Bone marrow (tissue), 2 donors: ENCODE results near the gene CMSS1.
"Not testable (repeated sequence)": the region's sequence is repeated elsewhere in the genome, so short reads cannot be mapped to it uniquely, and the experiment has no call there.

ENCODE experiments used
- DNase-seq, 2 donors: peaks; one replicate each; lab custom pipeline; 2025; lab: John Stamatoyannopoulos, UW

Gene CMSS1

DNA sequence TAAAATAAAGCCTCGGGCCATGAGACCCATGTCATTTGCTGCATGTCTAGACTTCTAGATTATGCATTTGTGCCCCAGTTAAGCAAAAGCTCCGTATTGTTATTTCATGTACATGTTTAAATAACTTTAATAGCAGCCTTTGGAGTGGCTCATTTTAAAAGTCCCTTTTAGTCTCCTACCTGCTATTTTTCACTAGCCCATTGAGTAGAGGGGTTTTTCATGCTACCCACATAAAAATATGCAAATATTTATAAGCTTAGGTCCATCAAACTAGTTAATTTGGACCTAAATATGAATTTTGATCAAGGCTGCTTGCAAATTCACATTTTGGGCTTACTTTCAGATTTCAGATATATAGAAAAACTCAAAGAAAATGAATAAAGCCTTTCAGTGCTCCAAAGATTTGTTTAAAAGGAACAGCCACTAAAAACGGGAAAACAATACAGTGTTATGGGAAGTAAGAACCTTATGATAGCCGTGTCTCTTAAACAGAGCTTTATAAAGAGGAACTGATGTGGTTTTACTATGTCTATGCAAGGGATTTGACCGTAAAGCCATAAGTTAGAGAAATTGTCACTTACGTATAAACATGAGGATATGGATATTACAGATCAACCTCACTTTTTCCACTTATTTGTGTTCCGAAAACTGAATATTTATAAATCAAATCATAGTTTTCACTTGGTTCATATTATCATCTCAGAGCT is 266.6 kb downstream of the CMSS1 start:
- DNase-seq, result peak in 1 of 2 donors; percentile 27

DNA sequence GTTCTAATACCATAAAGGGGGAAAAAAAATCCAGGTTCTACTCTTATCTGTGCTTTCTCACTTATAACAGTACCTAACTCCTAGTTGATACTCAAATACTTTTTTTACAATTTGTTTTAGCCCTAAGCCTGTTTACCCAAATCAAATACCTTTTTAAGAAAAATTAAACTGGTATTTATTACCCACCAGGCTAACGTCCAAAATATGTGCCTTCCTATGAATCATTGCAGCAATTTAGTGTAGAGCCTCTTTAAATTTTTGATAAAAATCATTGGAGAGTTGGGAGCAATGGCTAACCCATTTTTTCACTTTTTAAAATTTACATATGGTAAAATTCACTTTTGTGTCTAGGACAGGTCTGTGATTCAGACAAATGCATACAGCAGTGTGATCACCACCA is 268.7 kb downstream of the CMSS1 start:
- DNase-seq, result no peak

DNA sequence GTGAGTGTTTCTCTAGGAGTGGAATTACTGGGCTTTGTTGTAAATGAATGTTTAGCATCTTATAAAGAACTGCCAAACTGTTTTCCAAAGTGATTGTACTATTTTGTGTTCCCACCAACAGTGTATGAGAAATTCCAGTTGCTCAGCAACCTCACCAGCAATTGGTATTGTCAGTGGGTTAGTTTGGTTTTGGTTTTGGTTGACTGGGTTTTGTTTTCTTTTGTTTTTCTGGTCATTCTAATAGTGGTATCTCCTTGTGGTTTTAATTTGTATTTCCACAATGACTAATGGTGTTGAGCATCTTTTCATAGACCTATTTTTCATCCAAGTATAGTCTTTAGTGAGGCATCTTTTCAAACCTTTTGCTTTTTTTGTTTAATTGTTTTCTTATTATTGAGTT is 269.5 kb downstream of the CMSS1 start:
- DNase-seq, result no peak

DNA sequence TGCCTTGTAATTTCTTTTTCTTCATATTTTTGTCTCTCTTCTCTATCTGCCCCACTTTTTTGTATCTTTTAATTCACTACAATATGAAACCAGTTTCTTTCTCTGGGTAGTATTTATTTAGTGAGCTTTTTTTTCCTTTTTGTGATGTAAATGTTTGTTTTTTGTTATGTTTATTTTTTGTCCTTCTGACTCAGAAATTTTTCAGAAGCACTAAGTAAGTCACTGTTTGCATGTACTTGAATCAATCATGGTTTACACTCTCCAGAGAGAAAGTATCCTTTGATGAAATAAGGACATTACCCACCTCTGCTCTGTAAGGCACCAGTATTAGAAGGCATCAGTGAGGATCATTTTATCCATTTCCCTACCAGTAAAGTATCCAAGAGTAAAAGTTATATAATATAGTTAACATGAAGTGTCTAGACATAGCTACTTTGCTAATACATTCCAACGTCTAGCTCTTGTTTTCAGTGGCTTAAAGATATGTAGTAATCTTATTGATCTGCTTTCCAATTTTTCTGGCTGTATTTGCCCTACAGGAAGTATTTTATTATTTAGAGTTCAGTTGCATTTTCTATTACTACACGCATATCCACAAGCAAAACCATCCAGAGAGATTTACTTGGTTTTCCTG is 271.2 kb downstream of the CMSS1 start:
- DNase-seq, result no peak

DNA sequence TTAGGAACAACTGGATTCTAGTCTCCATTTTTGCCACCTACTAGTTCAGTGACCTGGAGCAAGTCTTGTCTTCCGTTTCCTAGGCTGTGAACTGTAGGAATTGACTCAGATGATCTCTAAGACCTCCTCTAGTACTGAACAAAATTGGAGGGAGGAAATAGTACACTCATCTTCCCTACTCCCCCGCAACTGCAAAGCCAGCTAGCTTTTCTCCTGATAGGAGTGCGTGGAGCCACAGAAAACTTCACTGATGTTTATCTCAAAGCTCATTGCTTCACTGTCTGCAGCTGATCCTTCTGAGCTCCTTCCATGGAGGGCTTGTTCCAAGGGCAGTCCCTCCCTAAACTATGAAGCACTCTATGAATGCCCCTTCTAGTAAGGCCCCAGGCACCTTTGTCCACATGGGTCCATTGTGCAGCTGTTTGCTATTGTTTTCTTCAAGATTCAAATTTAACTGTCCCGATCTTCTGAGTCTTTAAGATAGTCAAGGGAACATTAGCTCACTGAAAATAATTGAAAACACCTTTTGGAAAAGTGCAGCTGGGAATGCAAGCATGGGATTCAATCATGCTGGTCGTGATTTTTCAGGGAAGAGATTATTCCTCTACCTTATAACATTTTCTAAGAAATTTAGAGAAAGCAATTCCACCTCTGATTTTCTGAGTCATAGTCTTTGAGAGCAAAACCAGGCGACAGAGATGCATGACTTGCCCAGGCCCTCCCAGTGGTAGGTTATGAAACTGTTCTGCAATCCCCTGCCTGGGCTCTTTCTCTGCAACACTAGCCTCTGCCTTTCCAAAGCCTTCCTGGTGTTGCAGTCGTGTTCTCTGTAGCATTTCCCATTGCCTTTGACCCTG is 272.4 kb downstream of the CMSS1 start:
- DNase-seq, result no peak

DNA sequence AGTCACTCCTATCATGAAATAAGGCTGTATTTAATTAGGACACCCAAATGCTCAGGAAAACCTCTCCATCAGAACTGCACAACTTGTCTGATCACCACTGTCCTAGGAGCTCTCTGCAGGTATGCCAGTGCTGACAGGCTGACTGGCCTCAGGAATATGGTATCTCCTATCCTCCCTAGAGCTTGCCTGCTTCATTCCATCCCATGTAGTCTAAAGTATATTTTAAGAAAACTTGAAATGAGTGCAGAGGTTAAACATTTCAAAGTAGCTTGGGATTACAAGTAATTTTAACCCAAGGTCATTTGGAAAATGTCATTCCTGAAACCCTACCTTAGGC is 273.0 kb downstream of the CMSS1 start:
- no peak for DNase-seq

DNA sequence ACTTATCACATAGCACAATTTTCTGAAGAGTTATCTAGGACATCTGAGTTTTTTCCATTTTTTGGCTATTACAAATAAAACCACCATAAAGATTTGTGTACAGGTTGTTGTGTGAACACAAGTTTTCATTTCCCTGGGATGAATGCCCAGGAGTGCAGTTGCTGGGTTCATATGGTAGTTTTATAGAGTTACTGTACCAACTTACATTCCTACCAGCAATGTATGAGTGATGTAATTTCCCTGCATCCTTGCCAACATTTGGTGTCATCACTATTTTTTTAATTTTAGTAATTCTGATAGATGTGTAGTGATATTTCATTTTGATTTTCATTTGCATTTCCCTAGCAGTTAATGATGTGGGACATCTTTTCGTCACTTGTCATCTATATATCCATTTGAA is 276.2 kb downstream of the CMSS1 start:
- no peak for DNase-seq

DNA sequence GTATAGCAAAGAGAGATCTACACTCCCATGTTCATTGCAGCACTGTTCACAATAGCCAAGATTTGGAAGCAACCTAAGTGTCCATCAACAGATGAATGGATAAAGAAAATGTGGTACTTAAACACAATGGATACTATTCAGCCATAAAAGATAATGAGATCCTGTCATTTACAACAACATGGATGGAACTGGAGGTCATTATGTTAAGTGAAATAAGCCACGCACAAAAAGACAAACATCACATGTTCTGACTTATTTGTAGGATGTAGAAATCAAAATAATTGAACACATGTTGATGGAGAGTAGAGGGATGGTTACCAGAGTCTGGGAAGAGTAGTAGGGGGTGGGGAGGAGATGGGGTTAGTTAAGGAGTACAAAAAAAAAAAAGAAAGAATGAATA is 278.6 kb downstream of the CMSS1 start:
- not testable (repeated sequence) for DNase-seq

DNA sequence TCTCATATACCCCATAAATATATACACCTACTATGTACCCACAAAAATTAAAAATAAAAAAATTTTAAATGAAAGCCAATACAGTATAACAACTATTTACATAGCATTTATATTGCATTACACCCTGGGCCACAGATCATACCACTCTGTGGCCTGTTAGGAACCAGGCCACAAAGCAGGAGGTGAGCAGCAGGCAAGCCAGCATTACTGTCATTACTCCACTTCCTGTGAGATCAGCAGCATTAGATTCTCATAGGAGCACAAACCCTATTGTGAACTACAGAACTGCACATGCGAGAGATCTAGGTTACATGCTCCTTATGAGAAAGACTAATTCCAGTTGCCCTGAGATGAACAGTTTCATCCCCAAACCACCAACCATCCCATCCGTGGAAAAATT is 279.2 kb downstream of the CMSS1 start:
- no peak for DNase-seq

DNA sequence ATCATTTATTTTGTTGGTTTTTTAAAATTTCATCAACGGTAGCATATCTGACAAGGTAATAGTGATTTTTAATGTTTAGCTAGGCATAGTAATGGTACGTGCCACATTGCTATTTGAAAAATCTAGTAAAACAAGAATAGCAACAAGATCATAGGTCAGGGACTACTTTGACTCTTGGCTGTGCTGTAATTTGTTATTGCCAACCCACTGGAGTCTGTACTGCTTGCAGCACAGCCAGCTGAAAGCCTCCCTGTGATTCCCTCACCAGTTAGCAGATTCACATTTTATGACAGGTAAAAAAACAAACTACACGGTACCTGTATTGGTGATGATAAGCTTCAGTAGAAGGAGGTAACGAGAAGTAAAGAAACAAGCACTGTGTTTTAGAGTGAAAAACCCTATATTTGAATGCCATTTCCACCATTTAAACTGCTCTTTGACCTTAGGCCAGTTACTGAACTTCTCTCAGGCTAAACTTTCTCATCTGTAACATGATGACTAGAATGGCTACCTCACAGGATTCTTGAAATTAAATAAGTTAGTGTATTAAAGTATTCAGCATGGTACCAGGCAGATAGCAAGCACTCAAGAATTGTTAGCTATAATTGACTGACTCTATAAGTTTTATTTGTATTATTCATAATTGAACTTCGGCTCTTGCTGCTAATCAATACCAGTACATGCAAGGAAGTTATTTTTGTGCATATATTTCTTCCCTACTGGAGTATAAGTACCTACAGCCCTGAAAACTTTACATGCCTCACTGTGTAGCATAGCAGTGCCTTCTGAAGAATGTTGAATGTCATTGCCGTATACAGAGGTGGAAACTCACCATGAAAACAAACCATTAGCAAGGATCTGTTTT is 280.5 kb downstream of the CMSS1 start:
- DNase-seq, result no peak

DNA sequence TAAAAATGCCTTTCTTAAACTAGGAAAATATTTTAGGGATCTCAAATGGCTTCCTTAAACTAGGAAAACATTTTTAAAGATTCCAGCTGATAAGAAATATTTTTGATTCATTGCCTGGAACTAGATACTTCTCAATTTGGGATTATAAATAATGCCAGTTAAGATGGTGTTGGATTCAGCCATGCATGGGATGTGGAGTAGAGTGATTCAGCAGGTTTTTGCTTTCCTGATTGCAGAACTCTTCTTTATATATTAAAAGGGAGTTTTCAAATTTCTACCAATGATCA is 281.1 kb downstream of the CMSS1 start:
- no peak for DNase-seq

DNA sequence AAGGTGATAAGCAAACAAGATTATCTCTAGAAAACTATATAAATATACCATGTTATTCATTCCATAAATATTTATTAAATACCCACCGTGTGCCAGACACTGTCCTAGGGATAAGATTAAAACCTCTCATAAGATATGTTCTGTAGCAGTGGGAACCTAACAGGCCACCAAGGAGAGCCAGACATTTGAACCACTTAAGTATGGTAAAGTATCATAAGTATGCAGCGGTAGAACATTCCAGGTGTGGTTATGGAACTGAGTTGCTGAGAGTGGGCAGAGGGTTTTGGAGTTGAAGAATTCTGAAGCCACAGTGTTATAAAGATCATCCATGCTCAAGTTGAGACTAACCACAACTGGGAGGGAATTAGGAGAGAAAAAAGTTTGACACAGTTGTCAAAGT is 282.0 kb downstream of the CMSS1 start:
- DNase-seq, result no peak

DNA sequence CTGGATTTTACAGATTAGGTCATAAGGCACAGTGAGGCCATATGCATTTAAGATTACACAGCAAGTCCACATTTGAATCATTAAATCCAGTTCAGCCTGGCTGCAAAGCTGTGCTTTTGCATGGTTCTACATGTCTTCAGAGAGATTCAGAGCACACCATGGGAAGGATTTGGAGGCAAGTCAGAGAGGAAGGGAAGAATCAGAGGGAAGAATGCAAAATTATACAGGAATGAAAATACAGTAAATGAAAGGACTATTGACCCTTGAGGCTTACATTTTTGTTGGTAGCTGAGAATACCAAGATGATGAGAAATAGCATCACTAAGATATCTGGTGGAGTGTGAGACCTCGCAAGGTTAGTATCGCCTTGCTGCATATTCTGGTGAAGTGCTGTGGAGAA is 282.8 kb downstream of the CMSS1 start:
- no peak for DNase-seq

DNA sequence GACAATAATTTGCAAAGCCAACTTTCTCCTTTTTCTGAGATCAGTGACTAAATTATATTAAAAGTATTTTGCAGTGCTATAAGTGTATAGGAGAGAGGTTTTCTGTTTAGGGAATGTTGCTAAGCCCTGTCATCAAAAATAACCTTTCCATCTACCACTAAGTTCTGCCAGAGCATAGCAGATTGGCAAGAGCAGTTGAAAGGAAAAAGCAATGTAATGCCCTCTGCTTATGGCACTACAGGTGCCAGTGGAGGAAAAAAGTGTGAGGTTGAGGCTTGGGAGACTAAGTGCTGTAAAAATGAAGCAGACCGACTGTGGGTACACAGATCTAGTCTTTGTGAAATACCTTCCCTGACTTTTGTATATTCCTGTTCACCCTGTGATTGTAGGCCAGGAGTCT is 285.1 kb downstream of the CMSS1 start:
- DNase-seq, result no peak

DNA sequence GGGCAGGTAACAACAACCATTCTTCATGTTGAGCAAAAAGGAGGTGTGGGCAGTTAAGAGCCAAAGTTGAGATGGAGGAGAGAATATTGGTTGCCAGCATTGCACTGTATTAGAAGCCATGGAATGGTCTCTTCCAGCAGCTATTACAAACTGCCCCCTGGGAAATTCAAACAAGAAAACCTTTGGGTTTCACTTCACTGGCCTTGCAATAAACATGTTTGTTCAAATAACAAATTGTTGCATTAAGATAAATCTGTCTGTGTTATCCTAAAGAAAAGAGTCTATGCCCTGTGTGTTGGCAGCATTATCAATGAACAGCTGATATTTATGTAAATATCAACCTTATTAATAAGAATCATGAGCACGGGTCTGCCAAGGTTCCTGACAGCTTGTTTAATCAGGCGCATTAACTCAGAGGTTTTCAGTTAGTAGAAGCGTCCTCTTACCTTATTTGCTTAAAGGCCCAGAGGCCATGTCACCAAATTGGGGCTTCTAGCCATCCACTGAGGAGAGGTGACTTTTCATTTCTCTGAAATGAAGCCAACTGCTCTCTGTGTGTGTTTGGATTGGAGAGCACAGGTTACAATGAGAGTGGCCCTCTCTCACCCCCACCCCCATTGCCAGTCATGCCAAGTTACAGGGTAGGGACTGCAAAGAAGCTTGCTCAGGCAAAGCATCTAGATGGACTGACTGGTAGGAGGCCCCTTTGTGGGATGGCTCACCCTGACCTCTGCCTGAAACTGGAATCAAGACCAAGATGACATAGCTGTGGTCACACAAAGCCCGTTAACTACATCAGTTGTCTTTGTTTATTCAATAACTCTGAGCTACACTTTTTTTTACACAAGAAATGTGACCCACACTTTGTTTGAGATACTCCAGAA is 286.1 kb downstream of the CMSS1 start:
- DNase-seq, result no peak

DNA sequence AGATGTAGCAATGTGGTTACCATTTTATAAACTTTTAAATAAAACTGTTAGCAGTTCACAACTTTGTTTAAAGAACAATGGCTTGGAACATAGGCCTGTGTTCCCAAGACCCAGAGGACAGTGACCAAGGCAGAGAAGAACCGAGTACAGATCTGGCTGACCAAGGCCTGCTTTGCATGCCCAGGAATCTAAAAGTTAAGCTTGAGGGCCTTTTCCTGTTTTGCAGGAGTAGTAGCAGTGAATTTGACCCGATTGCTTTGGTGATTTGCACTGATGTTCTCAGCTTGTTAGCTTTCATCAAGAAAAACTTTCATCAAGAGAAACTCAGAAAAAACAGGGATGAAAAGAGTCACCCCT is 286.8 kb downstream of the CMSS1 start:
- no peak for DNase-seq

DNA sequence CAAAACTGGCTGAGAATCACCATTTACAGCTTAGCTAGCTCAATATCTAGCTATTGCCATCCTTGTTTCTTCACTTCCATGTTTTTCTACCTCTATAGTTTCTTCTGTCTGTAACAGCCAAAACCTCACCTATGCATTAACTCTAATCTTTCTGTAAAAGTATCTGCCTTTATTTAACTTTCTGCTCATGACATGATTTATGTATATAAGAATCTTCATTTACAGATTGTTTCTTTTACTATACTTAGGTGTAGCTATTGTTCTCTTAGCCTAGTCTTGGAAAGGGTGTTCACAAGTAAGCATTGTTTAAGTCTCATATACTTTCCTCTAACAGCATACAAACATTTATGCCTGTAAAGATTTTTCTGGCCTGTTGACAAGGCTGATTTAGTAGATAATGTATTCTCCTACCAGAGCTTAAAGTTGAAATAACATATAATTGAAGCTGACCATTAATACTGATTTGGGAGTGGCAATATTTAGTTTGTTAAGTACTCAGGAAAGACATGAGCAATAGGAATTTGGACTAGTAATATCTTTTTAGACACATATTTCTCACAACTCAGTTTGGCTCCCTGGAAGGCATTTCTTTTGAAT is 287.3 kb downstream of the CMSS1 start:
- DNase-seq, result no peak

DNA sequence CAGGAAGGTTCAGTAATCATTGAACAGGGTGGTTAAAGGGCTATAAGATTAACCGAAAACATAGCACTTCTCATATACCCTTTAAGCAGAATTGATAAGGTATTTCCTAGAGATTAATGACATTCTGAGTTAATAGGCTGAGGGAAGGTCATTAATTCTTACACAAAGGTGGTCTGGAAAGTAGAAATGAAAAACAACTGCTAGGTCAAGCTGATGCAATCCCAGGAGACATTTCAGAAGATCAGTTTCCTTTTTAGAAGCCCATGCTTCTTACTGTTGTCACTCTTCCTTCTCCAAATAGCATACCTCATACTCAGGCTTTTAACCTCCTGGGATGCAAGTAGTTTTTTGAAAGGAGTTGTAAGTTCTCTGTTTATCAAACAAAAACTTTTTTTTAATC is 287.8 kb downstream of the CMSS1 start:
- no peak for DNase-seq

DNA sequence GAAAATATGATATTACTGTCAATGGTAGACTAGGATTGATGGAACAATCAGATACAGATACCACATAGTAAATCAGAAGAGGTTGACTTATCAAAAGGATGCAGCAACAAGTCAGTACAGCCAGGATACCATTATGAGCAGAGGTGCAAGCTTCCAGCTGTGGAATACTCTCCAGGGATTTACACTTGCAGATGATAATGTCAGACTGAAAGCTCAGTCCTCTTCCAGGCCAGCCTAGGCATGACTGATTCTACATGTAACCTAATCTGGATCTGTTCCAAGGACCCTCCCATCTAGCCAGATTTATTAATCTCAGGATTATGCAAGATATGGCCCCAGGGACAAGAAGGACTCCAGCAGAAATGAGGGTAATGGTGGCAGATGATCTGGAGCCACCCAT is 288.4 kb downstream of the CMSS1 start:
- no peak for DNase-seq

DNA sequence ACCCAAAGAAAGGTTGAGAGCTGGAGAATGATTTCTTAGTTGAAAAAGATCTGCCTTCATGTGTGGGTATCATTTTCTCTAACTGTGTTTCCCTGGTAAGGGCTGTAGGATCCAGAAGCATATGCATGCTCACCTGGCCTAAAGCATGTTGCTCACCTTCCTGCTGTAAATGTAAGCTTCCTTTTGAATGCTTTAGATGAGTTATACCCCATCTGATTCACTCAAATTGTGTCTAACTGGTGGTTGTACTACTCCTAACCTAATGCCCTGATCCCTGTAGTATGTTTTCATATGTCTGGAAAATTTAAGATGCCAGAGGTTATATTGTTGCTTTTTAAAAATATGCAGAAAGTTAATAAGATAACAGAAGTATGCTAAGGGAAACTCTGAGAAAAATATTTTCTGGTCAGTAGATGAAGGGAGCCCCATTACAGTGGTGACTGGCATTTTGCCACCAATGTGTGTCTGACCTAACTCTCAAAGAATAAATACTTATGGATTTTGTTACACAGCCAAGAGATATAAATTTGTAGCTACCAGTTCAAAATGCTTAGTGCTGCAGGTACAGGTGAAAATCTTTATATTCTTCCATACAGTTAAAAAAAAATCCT is 289.0 kb downstream of the CMSS1 start:
- DNase-seq, result no peak
